Measurements from ENCODE around the gene TSR3. TPM values are rescaled to one million over a fixed set of nuclear protein-coding genes. Genes with fewer than 3 reads are reported as not detected.

Gene TSR3
- polyA plus RNA-seq (ENCODE audit: insufficient read length): 32.6 TPM
- long read RNA-seq, donor 1, transcript TSR3-201 (6 exons, 1,243 nt): major isoform, 37 of 42 reads
- long read RNA-seq, donor 1, partial matches to known transcripts: 5 of 42 reads
- long read RNA-seq, donor 1, other reads (novel, unspliced or antisense): 0 of 42 reads
- long read RNA-seq, donor 2, transcript TSR3-201 (6 exons, 1,243 nt): major isoform, 29 of 29 reads
- long read RNA-seq, donor 2, partial matches to known transcripts: 0 of 29 reads
- long read RNA-seq, donor 2, other reads (novel, unspliced or antisense): 0 of 29 reads
- long read RNA-seq, donor 3, transcript TSR3-201 (6 exons, 1,243 nt): major isoform, 29 of 34 reads
- long read RNA-seq, donor 3, partial matches to known transcripts: 5 of 34 reads
- long read RNA-seq, donor 3, other reads (novel, unspliced or antisense): 0 of 34 reads
- long read RNA-seq, donor 4, partial matches to known transcripts: 13 of 14 reads
- long read RNA-seq, donor 4, other reads (novel, unspliced or antisense): 0 of 14 reads
- long read RNA-seq, donor 5, transcript TSR3-201 (6 exons, 1,243 nt): major isoform, 58 of 86 reads
- long read RNA-seq, donor 5, partial matches to known transcripts: 28 of 86 reads
- long read RNA-seq, donor 5, other reads (novel, unspliced or antisense): 0 of 86 reads
- long read RNA-seq, donor 6, transcript TSR3-201 (6 exons, 1,243 nt): major isoform, 46 of 46 reads
- long read RNA-seq, donor 6, partial matches to known transcripts: 0 of 46 reads
- long read RNA-seq, donor 6, other reads (novel, unspliced or antisense): 0 of 46 reads
- long read RNA-seq, donor 7, transcript TSR3-201 (6 exons, 1,243 nt): major isoform, 53 of 53 reads
- long read RNA-seq, donor 7, partial matches to known transcripts: 0 of 53 reads
- long read RNA-seq, donor 7, other reads (novel, unspliced or antisense): 0 of 53 reads
- long read RNA-seq, donor 8, transcript TSR3-201 (6 exons, 1,243 nt): major isoform, 13 of 13 reads
- long read RNA-seq, donor 8, partial matches to known transcripts: 0 of 13 reads
- long read RNA-seq, donor 8, other reads (novel, unspliced or antisense): 0 of 13 reads

GRCh38 chr16:1351582-1352362, at the start of gene TSR3, which contains the start of gene GNPTG:
Gene TSR3 (minus strand): TSS chr16:1351878. CDS start chr16:1351804, 74 bp downstream.
Gene GNPTG (plus strand): TSS chr16:1351931. CDS start chr16:1351966, 35 bp downstream.
- DNase-seq: peak; percentile 73

DNA sequence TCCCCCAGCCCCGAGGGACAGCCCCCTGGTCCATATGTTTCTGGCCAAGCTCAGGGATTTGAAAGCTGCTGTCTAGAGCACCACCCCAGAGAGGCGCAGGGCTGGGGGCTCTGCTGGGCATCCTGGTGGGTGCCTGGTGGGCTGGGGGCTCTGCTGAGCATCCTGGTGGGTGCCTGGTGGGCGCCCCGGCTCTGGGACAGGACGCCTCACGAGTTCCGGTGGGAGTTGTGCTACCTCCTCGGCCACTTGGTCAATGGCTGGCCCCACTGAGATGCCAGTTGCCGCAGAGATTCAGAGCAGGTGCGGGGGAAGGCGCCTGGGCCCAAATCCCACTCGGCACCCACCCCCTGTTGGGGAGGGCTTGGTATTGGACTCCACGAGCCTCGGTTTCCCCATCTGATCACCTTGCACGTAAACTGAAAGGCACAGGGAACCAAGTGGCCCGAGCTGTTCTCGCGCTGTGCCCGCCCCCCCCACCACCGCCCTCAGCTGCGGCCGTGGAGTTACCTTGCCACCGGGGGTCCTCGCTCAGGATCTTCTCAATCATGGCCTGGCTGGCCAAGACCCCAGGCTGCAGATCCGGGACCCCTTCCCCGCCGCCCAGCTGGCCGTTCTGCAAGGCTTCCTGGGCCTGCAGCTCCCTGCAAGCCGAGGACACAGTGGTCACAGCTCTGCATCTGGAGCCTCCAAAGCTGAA, 49.5 kb upstream of the TSR3 start:
- no peak for DNase-seq

GRCh38 chr16:1398826-1399581, 47.3 kb upstream of the TSR3 start:
- no peak for DNase-seq

- DNase-seq: no peak
Measured at GRCh38 chr16:1398351-1398750, 46.7 kb upstream of the TSR3 start.

DNA sequence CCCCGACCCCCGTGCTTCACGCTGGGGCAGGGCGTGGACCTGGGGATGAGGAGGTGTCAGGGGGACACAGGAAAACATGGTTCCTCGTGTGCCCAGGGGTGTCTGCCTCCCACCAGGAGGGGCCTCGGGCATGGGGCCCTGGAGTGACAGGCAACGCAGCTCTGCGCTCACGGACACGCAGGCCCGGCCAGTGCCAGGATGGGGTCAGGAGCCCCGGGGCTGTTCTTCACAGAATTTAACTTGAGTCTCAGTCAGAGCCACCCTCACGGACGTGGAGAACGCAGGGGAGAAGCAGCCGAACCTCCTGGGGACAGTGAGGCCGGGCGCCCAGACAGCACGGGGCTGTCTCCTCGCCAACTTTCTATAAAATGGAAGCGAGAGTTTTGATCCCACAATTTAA, 46.1 kb upstream of the TSR3 start:
- DNase-seq: no peak

- no peak for DNase-seq
Measured at GRCh38 chr16:1395444-1396031, 43.9 kb upstream of the TSR3 start.

DNA sequence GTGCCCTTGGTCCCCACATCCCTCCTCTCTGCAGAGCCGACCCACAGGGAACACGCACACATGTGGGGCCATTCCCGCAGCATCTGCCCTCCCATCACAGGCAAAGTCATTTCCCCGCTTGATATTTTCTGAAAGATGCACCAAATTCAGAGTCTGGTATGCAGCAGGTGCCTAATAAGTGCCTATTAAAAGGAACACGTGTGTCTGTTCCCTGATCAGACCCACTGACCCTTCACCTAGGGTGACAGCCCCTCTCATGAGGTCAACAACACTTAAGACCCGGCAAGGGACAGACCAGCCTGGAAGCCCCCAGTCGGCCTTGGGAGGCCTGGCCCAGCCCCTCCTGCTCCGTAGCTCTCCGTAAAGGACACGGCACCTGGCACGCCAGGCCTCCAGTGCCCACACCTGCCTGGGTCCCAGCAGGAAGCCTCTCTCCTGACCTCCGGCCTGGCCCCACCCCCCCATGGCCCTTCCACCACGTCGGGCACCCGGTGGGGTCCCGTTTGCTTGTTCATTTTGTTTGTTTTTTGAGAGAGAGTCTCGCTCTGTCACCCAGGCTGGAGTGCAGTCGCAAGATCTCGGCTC, 42.8 kb upstream of the TSR3 start:
- DNase-seq: no peak

DNA sequence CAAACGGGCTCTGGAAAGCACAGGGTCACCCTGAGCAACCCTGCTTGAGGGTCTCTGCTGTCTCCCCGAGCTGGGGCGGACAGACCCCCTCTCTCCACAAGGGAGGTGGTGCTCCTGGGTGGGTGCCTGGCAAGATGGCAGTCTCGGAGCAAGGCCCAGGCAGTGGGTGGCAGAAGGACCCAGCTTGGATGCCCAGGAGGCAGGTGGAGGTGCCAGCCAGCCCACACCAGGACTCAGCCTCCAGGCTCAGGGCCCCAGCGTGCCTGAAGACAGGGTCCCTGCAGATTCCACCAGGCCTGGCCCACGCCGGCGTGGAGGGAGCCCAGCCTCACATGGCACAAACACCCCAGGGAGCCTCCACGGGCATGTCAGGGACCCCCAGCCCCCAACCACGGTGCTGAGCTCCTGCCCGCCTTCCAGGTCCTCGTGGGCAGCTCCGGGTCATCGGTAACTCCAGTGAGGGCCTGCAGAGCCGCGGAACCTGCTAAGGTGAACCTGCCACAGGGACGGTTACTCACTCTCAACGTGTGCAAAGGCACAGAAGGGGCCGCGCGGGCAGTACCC, 42.0 kb upstream of the TSR3 start:
- DNase-seq: no peak

GRCh38 chr16:1392826-1393225, 41.1 kb upstream of the TSR3 start:
- no peak for DNase-seq

DNA sequence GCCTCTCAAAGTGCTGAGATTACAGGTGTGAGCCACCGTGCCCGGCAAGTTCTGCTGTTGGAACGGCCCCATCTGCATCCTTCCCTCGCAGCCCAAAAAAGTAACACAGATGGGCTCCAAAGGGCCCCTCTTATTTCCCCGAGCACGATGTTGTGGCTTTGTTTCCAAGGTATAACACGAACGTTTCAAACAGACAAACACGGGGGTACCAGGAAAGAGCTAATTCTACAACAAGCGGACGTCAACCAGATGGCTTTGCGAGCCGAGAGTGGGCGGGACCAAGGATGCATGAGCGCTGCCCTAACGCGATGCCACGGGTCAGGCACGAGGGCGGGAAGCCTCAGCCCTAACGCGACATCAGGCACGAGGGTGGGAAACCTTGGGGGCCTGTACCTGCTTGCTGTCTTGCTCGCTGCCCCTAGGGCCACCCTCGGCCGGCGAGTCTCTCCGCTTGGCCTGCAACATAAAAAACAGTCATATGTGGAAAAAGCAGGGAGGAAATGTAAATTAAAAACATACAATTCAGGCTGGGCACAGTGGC, 38.6 kb upstream of the TSR3 start:
- DNase-seq: no peak

DNA sequence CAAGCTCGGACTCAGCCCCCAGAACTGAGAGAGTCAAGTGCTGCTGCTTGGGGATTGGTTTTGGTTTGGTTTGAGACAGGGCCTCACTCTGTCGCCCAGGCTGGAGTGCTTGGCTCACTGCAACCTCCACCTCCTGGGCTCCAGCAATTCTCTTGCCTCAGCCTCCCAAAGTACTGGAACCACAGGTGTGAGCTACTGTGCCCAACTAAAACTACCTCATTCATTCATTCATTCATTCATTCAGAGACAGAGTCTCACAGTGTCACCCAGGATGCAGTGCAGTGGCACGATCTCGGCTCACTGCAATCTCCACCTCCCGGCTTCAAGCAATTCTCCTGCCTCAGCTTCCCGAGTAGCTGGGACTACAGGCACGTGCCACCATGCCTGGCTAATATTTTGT, 38.1 kb upstream of the TSR3 start:
- DNase-seq: no peak

DNA sequence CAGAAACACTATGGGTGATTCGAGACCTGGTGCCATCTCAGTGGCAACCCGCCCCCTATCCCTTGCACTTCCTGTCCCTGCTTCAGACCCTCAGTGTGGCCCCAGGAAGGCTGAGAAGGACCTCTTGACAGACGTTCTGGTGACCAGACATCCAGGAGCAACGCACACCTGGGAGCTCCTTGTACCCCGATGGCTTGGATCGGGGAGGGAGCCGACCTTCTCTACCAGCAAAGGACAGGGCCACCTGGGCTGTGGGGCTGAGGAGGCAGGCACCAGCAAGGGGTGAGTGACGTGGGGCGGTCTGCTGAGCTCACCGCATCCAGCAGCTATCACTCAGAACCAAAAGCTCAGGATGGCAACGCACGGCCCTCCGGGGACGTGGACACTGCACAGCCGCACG, 35.7 kb upstream of the TSR3 start:
- no peak for DNase-seq

DNA sequence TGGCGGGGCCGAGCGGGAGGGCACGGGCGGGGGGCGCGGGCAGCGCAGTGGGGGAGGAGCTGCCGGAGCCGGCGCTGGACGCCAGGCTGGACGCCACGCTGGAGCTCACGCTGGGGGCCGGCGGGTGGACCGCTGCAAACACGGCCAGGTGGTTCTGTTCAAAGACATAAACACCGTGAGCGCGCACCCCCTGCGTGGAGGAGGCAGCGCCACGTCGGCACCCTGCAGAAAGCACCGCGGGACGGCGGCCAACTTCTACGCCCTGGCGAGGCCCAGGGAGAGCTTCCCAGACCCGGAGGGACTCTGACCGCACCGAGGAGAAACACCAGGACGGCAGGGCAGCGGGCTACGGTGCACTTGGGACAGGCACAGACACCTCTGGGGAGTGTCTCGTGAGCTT, 33.6 kb upstream of the TSR3 start:
- no peak for DNase-seq

GRCh38 chr16:1383556-1383955, 31.9 kb upstream of the TSR3 start:
- no peak for DNase-seq

DNA sequence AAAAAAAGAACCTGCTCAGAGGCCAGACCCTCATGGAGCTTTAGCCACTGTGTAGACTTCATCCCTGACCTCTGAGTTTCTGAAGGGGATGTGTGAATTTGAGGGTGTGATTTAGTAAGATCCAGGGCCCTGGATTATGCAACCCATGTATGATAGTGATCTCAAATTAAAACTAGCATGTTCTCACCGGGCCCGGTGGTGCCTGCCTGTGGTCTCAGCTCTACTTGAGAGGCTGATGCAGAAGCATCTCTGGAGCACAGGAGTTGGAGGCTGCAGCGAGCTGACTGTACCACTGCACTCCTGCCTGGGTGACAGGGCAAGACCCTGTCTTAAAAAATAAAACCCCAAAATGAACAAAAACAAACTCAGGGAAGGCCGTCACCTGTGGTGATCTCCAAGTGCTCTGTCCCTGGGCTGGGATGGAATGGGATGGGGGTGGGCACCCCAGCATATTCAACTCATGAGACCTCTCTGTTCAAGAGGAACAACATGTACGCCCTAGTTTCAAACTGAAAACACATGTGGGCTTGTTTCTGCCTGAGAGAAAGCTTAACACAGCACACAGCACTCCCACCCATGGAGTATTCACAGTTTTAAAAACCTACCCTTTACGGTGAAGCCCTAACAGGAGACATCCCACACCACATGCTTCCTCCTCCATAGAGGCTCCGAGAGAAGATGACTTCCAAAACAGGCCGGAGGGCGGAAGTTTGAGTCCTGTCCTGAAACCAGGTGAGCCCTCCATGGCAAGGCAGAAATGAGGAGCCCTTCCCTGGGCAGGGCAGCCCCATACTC, 30.1 kb upstream of the TSR3 start:
- no peak for DNase-seq

DNA sequence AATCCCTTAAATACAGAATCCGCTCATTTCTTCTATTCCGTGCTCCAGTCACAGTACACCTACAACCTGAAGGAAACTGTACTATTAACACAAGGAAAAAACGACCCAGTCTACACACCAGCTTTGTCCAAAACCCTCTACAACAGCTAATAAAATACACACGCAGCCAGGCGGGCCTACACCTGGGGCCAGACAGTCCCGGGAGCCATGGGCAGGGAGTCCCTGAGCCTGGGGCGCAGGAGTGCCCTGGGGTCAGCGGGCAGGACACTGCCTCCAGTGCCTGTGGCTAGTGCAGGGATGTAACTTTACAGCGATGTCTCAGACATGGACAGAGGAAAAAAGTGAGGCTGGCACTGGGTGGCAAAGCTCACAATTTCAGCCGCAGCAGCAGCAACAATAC, 28.5 kb upstream of the TSR3 start:
- no peak for DNase-seq

- peak; percentile 29 for DNase-seq
Measured at GRCh38 chr16:1379304-1380076, 27.8 kb upstream of the TSR3 start.
